HEK293T (cell line): ENCODE data around the gene COL5A1.

ENCODE experiments used
- BHLHE40 ChIP-seq: fragments of 450-650 bp; IDR thresholded peaks from 2 replicates; pipeline ENCODE4 v1.6.1; 2016; ENCODE audit warnings: mild to moderate bottlenecking, moderate library complexity, borderline replicate concordance
- ELF4 ChIP-seq: fragments of 450-650 bp; IDR thresholded peaks from 2 replicates; pipeline ENCODE4 v1.6.1; 2017; ENCODE audit warnings: antibody characterized with exemption
- FOXA1 ChIP-seq: fragments of 450-650 bp; IDR thresholded peaks from 2 replicates; pipeline ENCODE4 v1.6.1; 2016; ENCODE audit warnings: mild to moderate bottlenecking
- FOXK2 ChIP-seq: fragments of 450-650 bp; IDR thresholded peaks from 2 replicates; pipeline ENCODE4 v1.6.1; 2016; ENCODE audit warnings: mild to moderate bottlenecking
- FOXM1 ChIP-seq: fragments of 450-650 bp; IDR thresholded peaks from 2 replicates; pipeline ENCODE4 v1.6.1; 2017; ENCODE audit warnings: mild to moderate bottlenecking, borderline replicate concordance
- LEF1 ChIP-seq: fragments of 450-650 bp; IDR thresholded peaks from 2 replicates; pipeline ENCODE4 v1.6.1; 2017; ENCODE audit warnings: mild to moderate bottlenecking, borderline replicate concordance

DNA sequence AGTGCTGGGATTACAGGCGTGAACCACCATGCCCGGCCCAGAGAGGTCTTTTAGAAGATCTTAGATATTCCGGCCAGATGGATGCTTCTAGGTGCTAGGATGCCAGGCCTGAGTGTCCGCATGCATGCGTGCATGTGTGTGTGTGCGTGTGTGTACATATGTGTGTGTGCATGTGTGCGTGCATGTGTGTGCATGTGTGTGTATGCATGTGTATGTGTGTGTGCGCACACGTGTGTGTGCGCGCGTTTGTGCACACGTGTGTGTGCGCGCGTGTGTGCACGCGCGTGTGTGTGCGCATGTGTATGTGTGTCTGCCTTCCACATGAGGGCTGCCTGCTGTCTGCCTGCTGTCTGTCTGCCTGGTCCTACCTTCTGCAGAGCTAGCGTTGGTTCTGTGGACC, 151.0 kb downstream of the COL5A1 start:
- no peak for TF ChIP-seq ELF4
- no peak for TF ChIP-seq FOXK2
- TF ChIP-seq BHLHE40: no peak
- TF ChIP-seq FOXA1: no peak
- no peak for TF ChIP-seq FOXM1
- no peak for TF ChIP-seq LEF1
